HG03354 (cell line): Measurements from ENCODE around the gene AP3D1.
A peak's percentile ranks its signal among the peaks of the same experiment; 100 is the strongest.

ENCODE experiments used
- ATAC-seq: cut with Tn5 transposase; IDR thresholded peaks from one replicate; pipeline ENCODE4 v1.9.1; 2021; ENCODE audit warnings: mild to moderate bottlenecking; ENCODE audit not compliant: unreplicated experiment, poor library complexity, severe bottlenecking

AP3D1 gene

DNA sequence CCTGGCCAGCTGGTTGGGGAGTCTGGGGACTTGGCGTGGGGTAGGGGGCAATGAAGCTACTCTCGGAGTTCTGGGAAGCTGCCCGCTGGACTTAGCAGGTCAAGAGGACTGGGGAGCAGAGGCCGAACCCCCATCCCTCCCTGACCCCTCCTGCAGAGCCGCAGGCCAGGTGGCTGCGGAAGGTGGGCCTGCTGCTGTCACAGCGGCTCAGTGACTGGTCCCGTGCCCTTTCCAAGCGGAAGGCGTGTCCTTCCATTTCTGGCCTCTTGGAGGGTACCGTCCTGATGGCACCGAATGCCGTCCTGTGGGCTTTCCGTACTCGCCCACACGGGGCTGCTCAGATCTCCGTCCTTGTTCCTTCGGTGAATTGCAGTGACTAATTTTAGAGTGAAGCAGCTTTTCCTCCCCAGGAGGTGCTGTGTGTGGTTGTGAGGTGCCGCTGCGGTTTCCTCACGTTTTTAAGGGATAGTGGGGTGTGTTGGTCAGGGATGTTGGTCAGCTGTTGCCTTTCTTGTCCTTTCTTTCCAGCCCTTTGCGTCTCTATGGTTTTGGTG is 33.1 kb upstream of the AP3D1 start:
- ATAC-seq: no peak

DNA sequence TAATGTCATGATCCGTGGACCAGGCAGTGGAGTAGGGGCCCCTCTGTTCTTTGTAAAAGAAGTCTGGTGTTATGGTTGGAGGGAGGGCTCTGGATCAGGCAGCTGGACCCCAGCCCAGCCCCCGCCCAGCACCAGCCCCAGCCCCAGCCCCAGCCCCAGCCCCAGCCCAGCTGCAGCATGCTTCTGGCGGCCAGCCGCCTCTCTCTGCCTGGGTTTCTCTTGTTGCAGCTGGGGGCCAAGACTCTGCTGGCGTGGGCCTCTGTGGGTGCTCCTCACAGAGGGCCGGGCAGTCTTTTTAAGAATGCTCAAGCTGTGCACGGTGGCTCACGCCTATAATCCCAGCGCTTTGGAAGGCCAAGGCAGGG is 30.2 kb upstream of the AP3D1 start:
- ATAC-seq: no peak

- no peak for ATAC-seq
Measured at GRCh38 chr19:2180881-2181632, 29.7 kb upstream of the AP3D1 start.

GRCh38 chr19:2180114-2180513 is 28.7 kb upstream of the AP3D1 start:
- no peak for ATAC-seq

- ATAC-seq: no peak
Measured at GRCh38 chr19:2179095-2179494, 27.7 kb upstream of the AP3D1 start.

- no peak for ATAC-seq
Measured at GRCh38 chr19:2176337-2176994, 25.1 kb upstream of the AP3D1 start.

GRCh38 chr19:2175742-2176141 is 24.4 kb upstream of the AP3D1 start:
- ATAC-seq: no peak

DNA sequence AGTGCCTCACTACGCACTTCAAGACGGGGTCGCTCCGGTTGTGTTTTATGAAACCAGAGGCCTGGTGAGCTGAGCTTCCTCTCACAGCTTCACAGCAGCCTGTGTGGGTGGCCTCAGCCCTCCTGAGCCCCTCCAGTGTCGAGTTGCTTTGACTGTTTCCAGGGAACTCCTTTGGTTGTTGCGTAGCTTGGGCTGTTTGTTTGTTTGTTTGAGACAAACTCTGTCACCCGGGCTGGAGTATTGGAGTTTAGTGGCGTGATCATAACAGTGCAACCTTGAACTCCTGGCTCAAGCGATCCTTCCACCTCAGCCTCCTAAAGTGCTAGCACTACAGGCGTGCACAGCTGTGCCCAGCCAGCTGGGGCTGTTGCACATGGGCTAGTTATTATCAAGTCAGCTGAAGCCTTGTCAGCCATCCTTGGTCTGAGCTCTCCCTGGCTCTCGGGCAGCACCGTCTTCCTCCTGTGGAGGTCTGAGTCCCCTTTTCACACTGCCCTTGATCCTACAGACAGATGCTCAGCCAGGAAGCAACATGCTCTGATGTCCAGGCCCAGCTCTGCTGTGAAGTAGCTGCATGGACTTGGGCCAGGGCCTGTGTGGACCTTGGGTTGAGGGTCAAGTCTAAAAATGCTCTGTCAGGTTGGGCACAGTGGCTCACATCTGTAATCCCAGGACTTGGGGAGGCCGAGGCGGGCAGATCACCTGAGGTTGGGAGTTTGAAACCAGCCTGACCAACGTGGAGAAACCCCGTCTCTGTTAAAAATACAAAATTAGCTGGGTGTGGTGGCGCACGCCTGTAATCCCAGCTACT is 22.6 kb upstream of the AP3D1 start:
- ATAC-seq: no peak

- ATAC-seq: no peak
Measured at GRCh38 chr19:2173388-2173766, 22.0 kb upstream of the AP3D1 start.

DNA sequence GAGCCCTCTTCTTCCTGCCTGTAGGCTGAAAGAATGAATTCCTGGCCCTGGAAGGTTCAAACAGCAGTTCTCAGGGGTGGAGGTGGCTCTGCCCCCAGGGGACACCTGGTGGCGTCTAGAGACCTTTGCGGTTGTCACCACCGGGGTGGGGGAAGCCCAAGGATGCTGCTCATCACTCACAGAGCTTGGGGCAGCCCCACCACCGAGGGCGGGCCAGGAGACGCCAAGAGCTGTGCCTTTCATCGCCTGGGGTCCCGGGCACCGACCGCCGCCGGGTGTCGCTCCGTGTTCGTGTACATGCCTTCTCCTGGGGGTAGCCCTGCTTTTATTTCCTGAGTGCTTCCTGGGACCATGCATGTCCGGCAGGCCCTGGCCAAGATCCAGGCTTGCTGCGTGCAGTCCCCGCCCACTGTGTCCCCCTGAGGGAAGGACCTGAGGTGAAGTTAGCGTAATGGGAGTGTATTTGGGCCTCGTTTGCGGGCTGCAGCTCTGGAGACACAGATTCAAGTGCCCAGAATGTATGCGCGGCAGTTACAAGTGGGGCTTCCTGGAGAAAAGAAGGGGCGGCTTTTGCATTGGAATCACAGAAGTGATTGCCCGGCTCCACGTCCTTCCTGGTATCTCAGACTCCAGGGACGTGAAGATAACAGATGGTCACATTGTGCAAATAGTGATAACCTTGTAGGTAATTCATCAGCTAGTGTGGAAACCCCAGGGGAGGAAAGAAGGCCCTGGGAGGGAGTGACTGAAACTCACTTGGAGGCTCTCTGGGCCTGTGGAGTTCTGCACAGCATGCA is 20.2 kb upstream of the AP3D1 start:
- ATAC-seq: peak; percentile 44

GRCh38 chr19:2170987-2171348 is 19.6 kb upstream of the AP3D1 start:
- peak; percentile 8 for ATAC-seq

GRCh38 chr19:2170219-2170618 is 18.9 kb upstream of the AP3D1 start:
- ATAC-seq: no peak

DNA sequence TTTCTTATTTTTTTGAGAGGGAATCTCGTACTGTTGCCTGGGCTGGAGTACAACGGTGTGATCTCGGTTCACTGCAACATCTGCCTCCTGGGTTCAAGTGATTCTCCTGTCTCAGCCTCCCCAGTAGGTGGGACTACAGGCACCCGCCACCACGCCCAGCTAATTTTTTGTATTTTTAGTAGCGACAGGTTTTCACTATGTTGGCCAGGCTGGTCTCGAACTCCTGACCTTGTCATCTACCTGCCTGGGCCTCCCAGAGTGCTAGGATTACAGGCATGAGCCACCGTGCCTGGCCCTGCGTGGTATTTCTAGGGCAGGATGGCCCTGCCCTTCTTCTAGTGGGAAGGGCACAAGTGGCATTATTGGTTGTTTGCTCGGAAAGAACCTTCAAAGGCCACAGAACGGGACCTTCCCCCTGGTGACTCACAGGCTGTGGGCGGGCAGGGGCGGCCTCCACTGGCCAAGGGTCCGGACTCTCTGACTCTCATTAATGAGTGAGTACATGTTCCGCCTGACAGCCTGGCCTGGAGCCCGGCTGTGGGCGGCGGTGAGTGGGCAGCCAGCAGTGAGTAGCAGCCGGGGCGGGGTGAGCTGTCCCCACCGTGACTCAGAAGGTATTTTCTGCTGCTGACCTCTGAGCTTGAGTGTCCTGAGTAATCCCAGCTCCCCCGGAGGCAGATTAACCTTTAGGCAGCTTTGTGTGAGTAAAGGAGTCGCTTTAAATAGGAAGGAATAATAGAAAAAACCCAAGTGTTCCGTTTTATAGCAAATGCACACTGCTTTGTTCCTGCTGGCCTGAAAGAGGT is 17.5 kb upstream of the AP3D1 start:
- ATAC-seq: peak; percentile 48

DNA sequence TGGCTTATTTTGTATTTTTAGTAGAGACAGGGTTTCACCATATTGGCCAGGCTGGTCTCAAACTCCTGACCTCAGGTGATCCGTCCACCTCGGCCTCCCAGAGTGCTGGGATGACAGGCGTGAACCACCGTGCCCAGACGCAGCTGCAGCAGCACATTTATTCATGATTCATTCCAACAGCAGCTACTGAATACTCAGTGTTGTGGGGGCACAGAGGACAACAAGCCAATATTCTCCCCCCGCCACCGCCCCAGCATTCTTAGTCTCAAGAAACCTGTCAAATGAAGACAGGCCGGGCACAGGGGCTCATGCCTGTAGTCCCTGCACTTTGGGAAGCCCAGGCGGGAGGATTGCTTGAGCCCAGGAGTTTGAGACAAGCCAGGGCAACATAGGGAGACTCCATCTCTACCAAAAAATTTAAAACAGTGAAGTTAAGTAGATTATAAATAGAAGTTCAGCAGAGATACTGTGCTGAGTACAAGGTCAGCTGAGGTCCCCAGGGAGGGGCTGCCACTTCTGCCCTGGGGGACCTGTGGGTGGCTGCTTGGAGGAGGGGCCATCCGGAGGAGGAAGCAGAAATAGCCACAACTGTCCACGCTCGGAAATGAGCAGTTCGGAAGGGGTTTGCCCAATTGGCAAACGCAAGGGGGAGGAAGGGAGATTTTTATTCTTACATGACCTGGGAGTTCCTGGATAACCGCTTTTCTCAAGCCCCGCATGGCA is 16.7 kb upstream of the AP3D1 start:
- ATAC-seq: peak; percentile 30

- no peak for ATAC-seq
Measured at GRCh38 chr19:2166741-2167738, 15.7 kb upstream of the AP3D1 start.

DNA sequence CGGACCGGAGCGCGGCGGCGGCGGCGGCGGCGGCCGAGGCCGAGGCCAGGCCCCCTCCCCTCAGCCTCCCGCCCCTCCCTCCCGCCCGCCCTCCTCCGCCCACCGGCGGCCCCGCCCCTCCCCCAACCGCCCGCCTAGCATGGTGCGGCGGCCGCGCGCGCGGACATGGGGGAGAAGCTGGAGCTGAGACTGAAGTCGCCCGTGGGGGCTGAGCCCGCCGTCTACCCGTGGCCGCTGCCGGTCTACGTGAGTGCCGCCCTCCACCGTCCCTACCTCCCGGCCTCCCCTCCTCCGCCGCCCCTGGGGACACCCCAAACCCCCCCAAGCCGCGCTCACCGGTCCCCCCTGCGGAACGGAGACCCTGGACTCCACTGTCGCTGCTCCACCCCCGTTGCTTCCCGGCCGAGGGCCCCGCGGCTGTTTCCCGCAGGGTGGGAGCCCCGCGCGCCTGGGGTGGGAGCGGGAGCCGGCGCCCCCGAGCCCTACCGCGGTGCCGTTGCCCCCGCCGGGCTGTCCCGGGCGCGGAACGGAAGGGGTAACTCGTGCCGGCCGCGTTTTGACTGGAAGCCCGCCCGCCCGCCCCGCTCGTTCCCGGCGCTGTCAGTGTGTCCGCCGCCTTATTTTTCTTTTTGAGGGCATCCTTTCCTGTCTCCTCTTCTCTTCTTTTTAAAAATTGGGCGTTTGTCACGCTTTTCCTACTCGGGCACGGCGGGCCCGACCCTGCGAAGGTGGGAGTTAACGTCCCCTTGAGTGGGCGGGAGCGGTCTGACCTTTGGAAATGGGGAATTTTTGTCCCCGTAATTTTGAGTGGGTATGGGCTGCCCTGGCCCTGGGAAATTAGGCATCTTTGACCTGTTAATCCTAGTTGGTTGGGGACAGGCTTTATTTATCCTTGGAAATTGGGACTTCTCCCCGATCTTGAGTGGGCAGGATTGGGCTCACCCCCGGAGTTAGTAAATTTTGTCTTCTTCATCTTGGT is 12.9 kb upstream of the AP3D1 start:
- ATAC-seq: peak; percentile 17
